CD1c-positive myeloid dendritic cell (primary cell): Measurements from ENCODE around the gene DNM1.

Source experiments
- DNase-seq: peaks from one replicate; pipeline ENCODE4 v3.0.0-alpha.2; 2016; ENCODE audit errors: extremely low spot score

DNM1 gene

GRCh38 chr9:128251732-128252100, 48.5 kb downstream of the DNM1 start:
- DNase-seq = no peak

GRCh38 chr9:128252317-128253139, 49.3 kb downstream of the DNM1 start:
- peak; percentile 13 for DNase-seq

GRCh38 chr9:128253140-128253990, 50.2 kb downstream of the DNM1 start:
- no peak for DNase-seq

DNA sequence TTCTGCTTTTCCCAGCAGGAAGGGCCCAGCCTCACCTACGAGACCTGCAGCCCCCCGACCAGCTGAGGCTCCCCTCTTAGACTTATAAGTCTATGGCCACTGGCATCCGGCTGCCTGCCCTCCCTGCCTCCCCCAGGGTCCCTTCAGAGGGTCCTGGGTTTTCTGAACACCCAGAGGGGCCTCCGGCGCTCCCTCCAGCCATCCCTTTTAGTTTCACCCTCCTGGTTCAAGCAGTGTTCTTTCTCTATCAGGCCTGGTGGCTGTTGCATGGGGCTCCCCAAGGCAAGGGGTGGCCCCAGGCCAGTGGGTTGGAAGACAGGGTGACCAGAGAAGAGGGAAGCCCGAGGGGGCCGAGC, 50.8 kb downstream of the DNM1 start:
- DNase-seq = no peak

GRCh38 chr9:128254362-128254761, 51.2 kb downstream of the DNM1 start:
- no peak for DNase-seq

GRCh38 chr9:128254855-128255759, 51.9 kb downstream of the DNM1 start:
- DNase-seq = peak; percentile 56

- DNase-seq = no peak
Measured at GRCh38 chr9:128257086-128257825, 54.1 kb downstream of the DNM1 start.

- no peak for DNase-seq
Measured at GRCh38 chr9:128257907-128258306, 54.7 kb downstream of the DNM1 start.

DNA sequence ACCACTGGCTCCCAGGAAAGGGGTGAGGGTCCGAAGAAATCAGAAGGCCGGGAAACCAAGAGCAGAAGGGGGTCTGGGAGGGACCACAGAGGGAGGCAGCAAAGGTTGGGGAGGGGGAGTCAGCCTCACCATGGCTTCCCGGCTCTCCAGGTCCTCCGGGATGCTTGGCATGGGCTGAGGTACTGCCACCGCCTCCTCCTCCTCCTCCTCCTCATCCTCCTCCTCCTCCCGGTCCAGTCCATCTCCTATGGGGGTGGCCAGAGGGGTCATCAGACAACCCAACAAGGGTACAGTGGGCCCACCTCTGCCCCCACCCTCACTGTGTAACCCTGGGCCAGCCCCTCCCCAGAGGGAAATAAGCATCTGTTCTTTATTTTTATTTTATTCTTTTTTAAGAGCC, 55.1 kb downstream of the DNM1 start:
- no peak for DNase-seq

- DNase-seq = no peak
Measured at GRCh38 chr9:128259156-128259555, 56.0 kb downstream of the DNM1 start.

- DNase-seq = no peak
Measured at GRCh38 chr9:128260340-128260739, 57.2 kb downstream of the DNM1 start.

GRCh38 chr9:128262687-128263086, 59.5 kb downstream of the DNM1 start:
- DNase-seq = no peak

DNA sequence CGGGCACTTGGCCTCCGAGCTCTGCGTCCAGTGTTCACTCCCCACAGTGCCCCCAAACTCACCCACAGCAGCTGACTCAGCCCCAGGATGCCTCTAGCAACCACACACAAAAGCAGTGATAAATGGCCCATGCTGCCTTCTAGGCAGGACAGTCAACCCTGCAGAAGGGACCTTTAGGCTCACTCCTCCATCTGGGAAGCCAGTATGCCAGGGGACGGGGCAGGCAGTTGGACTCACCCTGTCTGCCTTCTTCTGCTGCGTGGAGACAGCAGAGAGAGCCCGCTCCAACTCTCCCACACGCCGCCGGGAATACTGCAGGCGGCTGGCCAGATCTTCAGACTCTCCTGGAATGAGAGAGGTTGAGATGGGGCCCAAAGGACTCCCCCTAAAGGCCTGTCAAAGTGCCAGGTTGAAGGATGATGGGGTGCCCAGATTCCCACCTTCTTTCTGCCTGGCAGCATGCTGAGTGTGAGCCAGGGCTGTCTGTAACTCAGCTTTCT, 62.2 kb downstream of the DNM1 start:
- DNase-seq = no peak

DNA sequence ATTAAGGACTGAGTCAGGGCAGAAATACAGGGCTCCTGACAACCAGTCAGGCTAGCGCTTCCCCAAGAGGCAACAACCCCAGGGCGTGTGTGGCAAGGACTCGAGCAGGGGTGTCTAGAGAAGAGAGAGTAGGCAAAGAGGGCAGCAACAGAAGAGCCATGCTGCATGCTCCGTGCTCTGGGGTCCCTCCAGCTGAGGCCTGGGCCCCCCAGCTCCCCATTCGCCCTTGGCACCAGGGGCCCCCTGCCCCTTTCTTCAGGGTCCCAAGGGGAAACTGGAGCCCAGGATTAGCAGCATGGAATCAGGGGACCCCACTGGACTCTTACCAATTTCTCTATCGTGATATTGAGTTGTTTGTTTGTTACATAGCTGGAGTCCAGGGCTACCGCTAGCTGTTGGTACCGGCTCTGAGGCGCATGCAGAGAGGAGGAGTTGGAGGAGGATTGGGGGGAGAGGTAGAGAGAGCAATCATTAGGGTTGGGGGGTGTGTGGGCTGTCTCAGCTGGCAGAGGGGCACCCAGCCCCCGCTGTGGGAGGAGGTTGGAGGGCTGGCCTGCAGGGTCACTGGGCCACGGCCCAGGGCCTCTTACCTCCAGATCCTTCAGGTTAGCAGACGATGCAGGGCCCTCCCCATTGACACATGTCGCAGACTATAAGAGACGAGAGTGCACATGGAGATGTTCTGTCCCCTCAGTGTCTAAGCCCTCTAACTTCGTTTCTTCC, 63.9 kb downstream of the DNM1 start:
- DNase-seq = no peak

GRCh38 chr9:128271112-128271511, 67.9 kb downstream of the DNM1 start:
- DNase-seq = no peak

DNA sequence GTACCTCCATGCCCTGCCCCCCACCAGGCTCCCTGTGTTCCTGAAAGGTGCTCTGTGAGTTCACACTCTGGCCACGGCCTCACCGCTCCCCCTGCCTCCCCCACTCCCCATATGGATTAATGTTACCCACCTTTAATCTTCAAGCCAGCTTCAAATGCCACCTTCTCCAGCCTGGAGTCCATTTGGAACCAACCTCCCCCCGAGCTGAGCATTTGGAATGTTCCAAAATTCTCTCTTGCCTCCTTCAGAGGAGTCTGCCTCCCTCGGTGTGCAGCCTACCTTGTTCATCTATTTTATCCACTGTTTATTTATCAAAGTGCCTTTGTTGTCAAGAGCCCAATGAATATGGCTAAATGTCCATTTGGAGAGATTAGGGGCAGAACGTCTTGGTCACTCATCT, 68.3 kb downstream of the DNM1 start:
- DNase-seq = no peak

- no peak for DNase-seq
Measured at GRCh38 chr9:128274245-128274644, 71.1 kb downstream of the DNM1 start.

GRCh38 chr9:128275198-128276007, 72.2 kb downstream of the DNM1 start, which contains the start of gene GOLGA2:
Gene GOLGA2, minus strand, starts transcription at chr9:128276007. Its CDS starts 31 bp downstream, at chr9:128275976.
- peak; percentile 7 for DNase-seq

GRCh38 chr9:128276008-128276573, 72.9 kb downstream of the DNM1 start, which contains the start of gene SWI5:
Gene SWI5, plus strand, starts transcription at chr9:128276276.
- DNase-seq = peak; percentile 100
